H9 (cell line): ENCODE results near the gene SUN1. TPM values are rescaled to one million over a fixed set of nuclear protein-coding genes. Genes with fewer than 3 reads are reported as not detected.

Experiments used
- DNase-seq: peaks from one replicate; pipeline ENCODE4 v3.0.0-alpha.2; 2017
- H2AFZ ChIP-seq: one replicate; pipeline ENCODE4 v1.6.1; 2013; ENCODE audit warnings: mild to moderate bottlenecking, low read length, control low read depth, moderate library complexity
- H2AK5ac ChIP-seq: 2 replicates; pipeline ENCODE4 v1.6.1; 2013; ENCODE audit warnings: low read length, control low read depth, mixed read lengths; ENCODE audit not compliant: insufficient read length
- H2BK120ac ChIP-seq: one replicate; pipeline ENCODE4 v1.6.1; 2013; ENCODE audit warnings: low read depth, mild to moderate bottlenecking, low read length, control low read depth, inconsistent platforms; ENCODE audit not compliant: poor library complexity, severe bottlenecking
- H2BK12ac ChIP-seq: 2 replicates; pipeline ENCODE4 v1.6.1; 2013; ENCODE audit warnings: low read length, control low read depth, mixed read lengths, low read depth; ENCODE audit not compliant: insufficient read length
- H2BK15ac ChIP-seq: 2 replicates; pipeline ENCODE4 v1.6.1; 2013; ENCODE audit warnings: low read depth, low read length, control low read depth
- H2BK20ac ChIP-seq: one replicate; pipeline ENCODE4 v1.6.1; 2013; ENCODE audit warnings: low read depth, mild to moderate bottlenecking, low read length, control low read depth, inconsistent platforms; ENCODE audit not compliant: poor library complexity, severe bottlenecking
- H2BK5ac ChIP-seq: 2 replicates; pipeline ENCODE4 v1.6.1; 2013; ENCODE audit warnings: low read length, control low read depth, mixed read lengths; ENCODE audit not compliant: insufficient read length
- H3K14ac ChIP-seq: 2 replicates; pipeline ENCODE4 v1.6.1; 2013; ENCODE audit warnings: low read length, control low read depth; ENCODE audit not compliant: insufficient read depth
- H3K18ac ChIP-seq: 2 replicates; pipeline ENCODE4 v1.6.1; 2013; ENCODE audit warnings: low read depth, mild to moderate bottlenecking, mixed read lengths, low read length, control low read depth; ENCODE audit not compliant: insufficient read length
- H3K23ac ChIP-seq: 2 replicates; pipeline ENCODE4 v1.6.1; 2013; ENCODE audit warnings: low read length, control low read depth, mixed read lengths, low read depth; ENCODE audit not compliant: insufficient read length
- H3K23me2 ChIP-seq: 2 replicates; pipeline ENCODE4 v1.6.1; 2013; ENCODE audit warnings: low read depth, mild to moderate bottlenecking, mixed read lengths, low read length, control low read depth; ENCODE audit not compliant: insufficient read length, poor library complexity, severe bottlenecking
- H3K27ac ChIP-seq: 2 replicates; pipeline ENCODE4 v1.5.1; 2013; ENCODE audit warnings: low read length, control low read depth, mixed read lengths, low read depth; ENCODE audit not compliant: insufficient read length
- H3K27me3 ChIP-seq: 2 replicates; pipeline ENCODE4 v1.6.1; 2013; ENCODE audit warnings: low read length, control low read depth, inconsistent platforms; ENCODE audit not compliant: insufficient read depth
- H3K4ac ChIP-seq: 2 replicates; pipeline ENCODE4 v1.6.1; 2013; ENCODE audit warnings: low read depth, mild to moderate bottlenecking, control low read depth, inconsistent platforms, low read length, moderate library complexity
- H3K4me1 ChIP-seq: 2 replicates; pipeline ENCODE4 v1.6.1; 2013; ENCODE audit warnings: low read length, control low read depth, inconsistent platforms; ENCODE audit not compliant: insufficient read depth
- H3K4me2 ChIP-seq: 2 replicates; pipeline ENCODE4 v1.6.1; 2013; ENCODE audit warnings: low read length, control low read depth, mixed read lengths; ENCODE audit not compliant: insufficient read length, insufficient read depth
- H3K56ac ChIP-seq: 2 replicates; pipeline ENCODE4 v1.6.1; 2013; ENCODE audit warnings: low read depth, mild to moderate bottlenecking, mixed read lengths, low read length, control low read depth; ENCODE audit not compliant: insufficient read length
- H3K79me1 ChIP-seq: 2 replicates; pipeline ENCODE4 v1.6.1; 2013; ENCODE audit warnings: low read depth, mild to moderate bottlenecking, moderate library complexity, low read length, control low read depth, inconsistent platforms; ENCODE audit not compliant: insufficient read depth, poor library complexity, severe bottlenecking
- H3K79me2 ChIP-seq: 2 replicates; pipeline ENCODE4 v1.6.1; 2013; ENCODE audit warnings: low read length, control low read depth, inconsistent platforms; ENCODE audit not compliant: insufficient read depth
- H3K9ac ChIP-seq: 2 replicates; pipeline ENCODE4 v1.6.1; 2013; ENCODE audit warnings: low read length, control low read depth, mixed read lengths; ENCODE audit not compliant: insufficient read length; ENCODE audit errors: extremely low read depth
- H3K9me3 ChIP-seq: one replicate; pipeline ENCODE4 v1.6.1; 2013; ENCODE audit warnings: low read depth, low read length, inconsistent platforms; ENCODE audit not compliant: control insufficient read depth
- H3T11ph ChIP-seq: one replicate; pipeline ENCODE4 v1.6.1; 2013; ENCODE audit warnings: mild to moderate bottlenecking, low read length, control low read depth, inconsistent platforms
- H4K20me1 ChIP-seq: one replicate; pipeline ENCODE4 v1.6.1; 2013; ENCODE audit not compliant: control insufficient read depth, insufficient read length, insufficient read depth
- H4K5ac ChIP-seq: 2 replicates; pipeline ENCODE4 v1.6.1; 2013; ENCODE audit warnings: low read depth, mild to moderate bottlenecking, mixed read lengths, low read length, control low read depth; ENCODE audit not compliant: insufficient read length
- H4K8ac ChIP-seq: replicated peaks from 2 replicates; pipeline ENCODE4 v1.6.1; 2013; ENCODE audit warnings: low read length, control low read depth, mixed read lengths, low read depth; ENCODE audit not compliant: insufficient read length
- H4K91ac ChIP-seq: 2 replicates; pipeline ENCODE4 v1.6.1; 2013; ENCODE audit warnings: low read depth, mild to moderate bottlenecking, moderate library complexity, mixed read lengths, low read length, control low read depth; ENCODE audit not compliant: insufficient read length
- H3K27ac Mint-ChIP-seq, 3 experiments: 2 replicates in 2 of 3; 3 replicates in 1 of 3; pipeline ENCODE4 v1.8.0; 2020 to 2021; ENCODE audit warnings: mixed read lengths in 3 of 3, mild to moderate bottlenecking in 1 of 3, moderate library complexity in 1 of 3
- H3K27me3 Mint-ChIP-seq: 2 replicates; pipeline ENCODE4 v1.8.0; 2021; ENCODE audit warnings: low read depth, mild to moderate bottlenecking, moderate library complexity, mixed read lengths
- H3K36me3 Mint-ChIP-seq, 3 experiments: 2 replicates in 2 of 3; 3 replicates in 1 of 3; pipeline ENCODE4 v1.8.0; 2020 to 2021; ENCODE audit warnings: low read depth in 3 of 3, mixed read lengths in 3 of 3; ENCODE audit not compliant: insufficient read depth in 1 of 3
- H3K4me1 Mint-ChIP-seq, 2 experiments: 2 replicates each; pipeline ENCODE4 v1.8.0; 2020; ENCODE audit warnings: mixed read lengths in 2 of 2
- H3K4me3 Mint-ChIP-seq, 2 experiments: 2 replicates in 1 of 2; 3 replicates in 1 of 2; pipeline ENCODE4 v1.8.0; 2020 to 2021; ENCODE audit warnings: mild to moderate bottlenecking in 2 of 2, mixed read lengths in 2 of 2, moderate library complexity in 1 of 2
- H3K9me3 Mint-ChIP-seq, 2 experiments: 2 replicates in 1 of 2; 3 replicates in 1 of 2; pipeline ENCODE4 v1.8.0; 2020; ENCODE audit warnings: mild to moderate bottlenecking in 2 of 2, mixed read lengths in 2 of 2, moderate library complexity in 1 of 2
- CTCF ChIP-seq: fragments of 200-600 bp; sonication (generic); conservative IDR thresholded peaks from 3 replicates; pipeline ENCODE4 v1.8.0; 2021; ENCODE audit warnings: antibody characterized with exemption, mild to moderate bottlenecking
- WGBS: extraction: QIAGEN DNeasy Blood & Tissue Kit; methylation state at CpG from one replicate; pipeline ENCODE4 v1.1.7; 2013; ENCODE audit warnings: missing lambda C conversion rate, low lambda C conversion rate, mixed read lengths; ENCODE audit not compliant: insufficient read length; ENCODE audit errors: extremely low coverage; 5-methylcytosine and 5-hydroxymethylcytosine counted together
- total RNA-seq: library from RNA; stranded (reverse); gene quantifications from 2 replicates; pipeline ENCODE4 v1.2.1, GENCODE V29; 2021

Gene SUN1
- total RNA-seq, 1 experiment from 2014 or later: 118 TPM

- Histone ChIP-seq H2BK12ac (no peak overlapping the region), H3K79me2 (peaks cover 56% of the 10 kb centered on the region; the same call in 1 of the 2 replicates), H3K27me3 (no peaks in the 10 kb centered on the region), H4K5ac (no peak overlapping the region), H3K27ac (no peak overlapping the region), H3K9ac (no peak overlapping the region), H2AK5ac (no peak overlapping the region), H3T11ph (no peak overlapping the region), H3K4ac (no peak overlapping the region), H2BK15ac (no peak overlapping the region), H4K20me1 (no peaks in the 10 kb centered on the region), H3K14ac (no peak overlapping the region), H2BK5ac (no peak overlapping the region), H2AFZ (no peak overlapping the region), H3K9me3 (no peaks in the 10 kb centered on the region), H3K4me2 (no peak overlapping the region), H3K23ac (no peak overlapping the region), H4K8ac (no peak overlapping the region), H3K23me2 (no peaks in the 10 kb centered on the region), H3K56ac (no peak overlapping the region), H2BK120ac (no peak overlapping the region), H2BK20ac (no peak overlapping the region), H3K18ac (no peak overlapping the region), H3K4me1 (no peaks in the 10 kb centered on the region; the same call in 1 of the 2 replicates), H4K91ac (no peak overlapping the region), H3K79me1 (peaks cover 11% of the 10 kb centered on the region)
- Mint-ChIP-seq H3K27me3 (no peaks in the 10 kb centered on the region), H3K4me1 (peaks cover 51 to 52% of the 10 kb centered on the region in 2 experiments), H3K9me3 (no peaks in the 10 kb centered on the region), H3K4me3 (no peak overlapping the region), H3K36me3 (peaks cover 4 to 32% (median 13%) of the 10 kb centered on the region in 3 experiments; a peak in 6 of 7 replicates), H3K27ac (peak overlapping the region in 2 of 3 experiments; percentile 0 to 91; a peak in 3 of 7 replicates)
- WGBS: no CpG with 5 or more reads among the region's 7 CpGs
- no peak for DNase-seq
- TF ChIP-seq CTCF: no peak
Measured at GRCh38 chr7:824081-824480, 8.2 kb upstream of the SUN1 start.
